Fibroblast of lung (primary cell): ENCODE measurements around the gene SELL. TPM values are rescaled to one million over a fixed set of nuclear protein-coding genes. Genes with fewer than 3 reads are reported as not detected.

ENCODE experiments used
- DNase-seq, 2 donors: peaks; one replicate each; pipeline versions ENCODE4 v3.0.0 to v3.0.0-alpha.2; 2010; ENCODE audit warnings: low read depth in 2 of 2
- H2AFZ ChIP-seq: 2 replicates; pipeline ENCODE4 v1.5.1; 2012; ENCODE audit warnings: low read length, control low read depth, inconsistent platforms
- H3K27ac ChIP-seq: 2 replicates; pipeline ENCODE4 v1.5.1; 2011; ENCODE audit warnings: low read length, control low read depth; ENCODE audit not compliant: insufficient read depth
- H3K27me3 ChIP-seq: 2 replicates; pipeline ENCODE4 v1.5.1; 2011; ENCODE audit warnings: mild to moderate bottlenecking, low read length; ENCODE audit not compliant: control insufficient read depth, insufficient read depth
- H3K36me3 ChIP-seq: 2 replicates; pipeline ENCODE4 v1.5.1; 2011; ENCODE audit warnings: low read length; ENCODE audit not compliant: control insufficient read depth, insufficient read depth
- H3K4me1 ChIP-seq: 2 replicates; pipeline ENCODE4 v1.5.1; 2011; ENCODE audit warnings: low read length; ENCODE audit not compliant: control insufficient read depth, insufficient read depth; ENCODE audit errors: extremely low read depth
- H3K4me2 ChIP-seq: 2 replicates; pipeline ENCODE4 v1.5.1; 2011; ENCODE audit warnings: low read length, control low read depth; ENCODE audit not compliant: insufficient read depth; ENCODE audit errors: extremely low read depth
- H3K4me3 ChIP-seq, 4 experiments: fragments of 200-600 bp in 1 of 4; sonication (generic) in 1 of 4; replicated peaks in 1 of 4; 2 replicates each; pipeline ENCODE4 v1.5.1; 2011 to 2016; ENCODE audit warnings: low read length in 4 of 4, low read depth in 3 of 4, mild to moderate bottlenecking in 3 of 4, control low read depth in 2 of 4, inconsistent platforms in 1 of 4, mixed read lengths in 1 of 4; ENCODE audit not compliant: insufficient read depth in 1 of 4; ENCODE audit errors: control extremely low read depth in 1 of 4
- H3K79me2 ChIP-seq: 2 replicates; pipeline ENCODE4 v1.5.1; 2012; ENCODE audit warnings: mild to moderate bottlenecking, low read length, inconsistent platforms; ENCODE audit not compliant: control insufficient read depth, insufficient read depth
- H3K9ac ChIP-seq: 2 replicates; pipeline ENCODE4 v1.5.1; 2011; ENCODE audit warnings: mild to moderate bottlenecking, low read length, control low read depth; ENCODE audit not compliant: insufficient read depth
- H3K9me3 ChIP-seq: 2 replicates; pipeline ENCODE4 v1.5.1; 2012; ENCODE audit warnings: low read depth, low read length; ENCODE audit not compliant: control insufficient read depth, insufficient read depth
- H4K20me1 ChIP-seq: 2 replicates; pipeline ENCODE4 v1.5.1; 2011; ENCODE audit warnings: low read length; ENCODE audit not compliant: control insufficient read depth, insufficient read depth; ENCODE audit errors: extremely low read depth
- CTCF ChIP-seq, 2 donors: IDR thresholded peaks in 1 of 2; conservative IDR thresholded peaks in 1 of 2; 1 replicate in 1 of 2; 2 replicates in 1 of 2; pipeline ENCODE4 v1.5.1; 2011 to 2012; ENCODE audit warnings: low read length in 2 of 2, control low read depth in 1 of 2, inconsistent platforms in 1 of 2, low read depth in 1 of 2, mild to moderate bottlenecking in 1 of 2
- EZH2 ChIP-seq: IDR thresholded peaks from 2 replicates; pipeline ENCODE4 v1.5.1; 2012; ENCODE audit warnings: low read length, control low read depth, mild to moderate bottlenecking; ENCODE audit errors: missing control alignments
- polyA plus RNA-seq, 2 donors: library from polyadenylated mRNA; depleted of rRNA in 1 of 2; stranded (reverse) in 1 of 2; unstranded in 1 of 2; fragments of >200 nt; gene quantifications; 2 replicates each; pipeline ENCODE4 v1.2.1, GENCODE V29; 2011 to 2012; ENCODE audit warnings: missing spikeins in 1 of 2
- total RNA-seq: library from RNA; depleted of rRNA; stranded (reverse); fragments of >200 nt; gene quantifications from 2 replicates; pipeline ENCODE4 v1.2.1, GENCODE V29; 2014

Gene SELL
- total and polyA plus RNA-seq, 2 donors (not counting 1 experiment from before 2014, with no cell fraction given) = 0.06 to 0.17 TPM

GRCh38 chr1:169648709-169649108 is 62.7 kb downstream of the SELL start:
- Histone ChIP-seq H3K36me3 (no peaks in the 10 kb centered on the region), H3K4me1 (no peaks in the 10 kb centered on the region), H3K4me2 (no peak overlapping the region), H3K4me3 (no peak overlapping the region), H4K20me1 (no peaks in the 10 kb centered on the region), H3K9ac (no peak overlapping the region), H3K27me3 (no peaks in the 10 kb centered on the region), H3K79me2 (no peaks in the 10 kb centered on the region), H2AFZ (no peak overlapping the region), H3K9me3 (no peaks in the 10 kb centered on the region), H3K27ac (no peak overlapping the region)
- no peak for TF ChIP-seq EZH2
- DNase-seq = no peak

- H3K4me3 ChIP-seq = no peak overlapping the region
- no peak overlapping the region for H3K9ac ChIP-seq
- no peaks in the 10 kb centered on the region for H4K20me1 ChIP-seq
- no peak for TF ChIP-seq EZH2
- TF ChIP-seq CTCF (conservative IDR thresholded peaks at IDR 0.05 in 1 of 2, IDR thresholded peaks at IDR 0.05 in 1 of 2; ENCODE audit: low read depth in 1 of 2, low read length in 2 of 2) = no peak
- H3K27me3 ChIP-seq = no peaks in the 10 kb centered on the region
- H3K79me2 ChIP-seq = no peaks in the 10 kb centered on the region
- no peaks in the 10 kb centered on the region for H3K4me1 ChIP-seq
- H2AFZ ChIP-seq = no peak overlapping the region
- no peaks in the 10 kb centered on the region for H3K9me3 ChIP-seq
- DNase-seq = no peak
- H3K4me2 ChIP-seq = no peak overlapping the region
- H3K36me3 ChIP-seq = no peaks in the 10 kb centered on the region
- no peak overlapping the region for H3K27ac ChIP-seq
Observed at GRCh38 chr1:169648187-169648586, 63.2 kb downstream of the SELL start.

GRCh38 chr1:169647512-169647911 is 63.9 kb downstream of the SELL start:
- TF ChIP-seq EZH2 = no peak
- no peak for DNase-seq
- Histone ChIP-seq H3K4me3 (no peak overlapping the region), H3K79me2 (no peaks in the 10 kb centered on the region), H3K4me1 (no peaks in the 10 kb centered on the region), H2AFZ (no peak overlapping the region), H3K4me2 (no peak overlapping the region), H3K27me3 (no peaks in the 10 kb centered on the region), H4K20me1 (no peaks in the 10 kb centered on the region), H3K36me3 (no peaks in the 10 kb centered on the region), H3K27ac (no peak overlapping the region), H3K9me3 (no peaks in the 10 kb centered on the region), H3K9ac (no peak overlapping the region)

- no peak overlapping the region for H3K4me3 ChIP-seq
- H3K9ac ChIP-seq = no peak overlapping the region
- H3K36me3 ChIP-seq = no peaks in the 10 kb centered on the region
- no peak for DNase-seq
- H3K27ac ChIP-seq = no peak overlapping the region
- H3K27me3 ChIP-seq = no peaks in the 10 kb centered on the region
- H4K20me1 ChIP-seq = no peaks in the 10 kb centered on the region
- no peaks in the 10 kb centered on the region for H3K79me2 ChIP-seq
- no peaks in the 10 kb centered on the region for H3K9me3 ChIP-seq
- H3K4me1 ChIP-seq = no peaks in the 10 kb centered on the region
- no peak overlapping the region for H2AFZ ChIP-seq
- TF ChIP-seq EZH2 (no peak), CTCF (conservative IDR thresholded peaks at IDR 0.05 in 1 of 2, IDR thresholded peaks at IDR 0.05 in 1 of 2; ENCODE audit: low read depth in 1 of 2, low read length in 2 of 2) (no peak)
- no peak overlapping the region for H3K4me2 ChIP-seq
Observed at GRCh38 chr1:169644297-169644696, 67.1 kb downstream of the SELL start.

Other genes with a start within 250 kb of the SELL start
- 8.5 and 8.9 TPM in 2 replicates for gene SLC19A2, start 225.7 kb downstream of the SELL start, total RNA-seq
- 4.5 and 5.2 TPM in 2 replicates for gene SLC19A2, start 225.7 kb downstream of the SELL start, polyA plus RNA-seq
- gene F5, start 125.1 kb downstream of the SELL start, total RNA-seq = under 0.01 and 0.26 TPM in 2 replicates
- not detected in 2 replicates for gene F5, start 125.1 kb downstream of the SELL start, polyA plus RNA-seq
- gene SELP, start 81.5 kb downstream of the SELL start, total RNA-seq = not detected in 2 replicates
- not detected in 2 replicates for gene SELP, start 81.5 kb downstream of the SELL start, polyA plus RNA-seq
- gene SELE, start 22.5 kb upstream of the SELL start, total RNA-seq = not detected in 2 replicates
- not detected in 2 replicates for gene SELE, start 22.5 kb upstream of the SELL start, polyA plus RNA-seq
- 9.8 and 10.9 TPM in 2 replicates for gene METTL18, start 83.3 kb upstream of the SELL start, total RNA-seq
- gene METTL18, start 83.3 kb upstream of the SELL start, polyA plus RNA-seq = 4.4 and 5.3 TPM in 2 replicates
- 10.8 and 11.7 TPM in 2 replicates for gene SCYL3, start 182.3 kb upstream of the SELL start, total RNA-seq
- gene SCYL3, start 182.3 kb upstream of the SELL start, polyA plus RNA-seq = 5.0 and 7.2 TPM in 2 replicates